Left ventricle myocardium inferior (tissue), 1 donor: ENCODE results near the gene PTGER4. TPM values are rescaled to one million over a fixed set of nuclear protein-coding genes. Genes with fewer than 3 reads are reported as not detected.

Experiments
- DNase-seq: peaks from one replicate; pipeline ENCODE4 v3.0.0-alpha.2; 2020
- H3K27ac ChIP-seq: fragments of 200-600 bp; replicated peaks from 2 replicates; pipeline ENCODE4 v1.8.0; 2021
- H3K27me3 ChIP-seq: fragments of 200-600 bp; 2 replicates; pipeline ENCODE4 v1.8.0; 2021; ENCODE audit warnings: low read depth
- H3K36me3 ChIP-seq: fragments of 200-600 bp; 2 replicates; pipeline ENCODE4 v1.8.0; 2021
- H3K4me1 ChIP-seq: fragments of 200-600 bp; 2 replicates; pipeline ENCODE4 v1.8.0; 2021
- H3K4me3 ChIP-seq: fragments of 200-600 bp; 2 replicates; pipeline ENCODE4 v1.8.0; 2021; ENCODE audit warnings: mild to moderate bottlenecking, moderate library complexity
- H3K9me3 ChIP-seq: fragments of 200-600 bp; replicated peaks from 2 replicates; pipeline ENCODE4 v1.8.0; 2021
- intact Hi-C: fragments of 100-400 bp; cut with micrococcal nuclease; formaldehyde crosslinking; loops from one replicate; pipeline ENCODE4 v1.11.0; 2022
- total RNA-seq: library from RNA; stranded (reverse); fragmentation: NEBNext Ultra II Directional; extraction: Animal tissue kit (Norgen Biotek cat#: 25700); gene quantifications from one replicate; pipeline ENCODE4 v1.2.1, GENCODE V29; 2021
- TF ChIP-seq, protein P1 (sequence below): fragments of 200-600 bp; IDR thresholded peaks from 2 replicates; pipeline ENCODE4 v1.8.0; 2021; ENCODE audit warnings: antibody characterized with exemption, mild to moderate bottlenecking, borderline replicate concordance
- donor health status: DM: no; HTN: yes; CAD: no; lungs with severe emphysema.

PTGER4 gene
- total RNA-seq, 1 donor from 2014 or later: 6.2 TPM

GRCh38 chr5:40665635-40666298 lies 13.9 kb upstream of the PTGER4 start:
- Histone ChIP-seq H3K9me3 (no peaks in the 10 kb centered on the region), H3K4me3 (no peak overlapping the region), H3K36me3 (no peaks in the 10 kb centered on the region), H3K27ac (no peak overlapping the region), H3K27me3 (no peaks in the 10 kb centered on the region), H3K4me1 (no peaks in the 10 kb centered on the region)
- intact Hi-C loops: no loop called here
- no peak for DNase-seq
- TF ChIP-seq, protein P1, sequence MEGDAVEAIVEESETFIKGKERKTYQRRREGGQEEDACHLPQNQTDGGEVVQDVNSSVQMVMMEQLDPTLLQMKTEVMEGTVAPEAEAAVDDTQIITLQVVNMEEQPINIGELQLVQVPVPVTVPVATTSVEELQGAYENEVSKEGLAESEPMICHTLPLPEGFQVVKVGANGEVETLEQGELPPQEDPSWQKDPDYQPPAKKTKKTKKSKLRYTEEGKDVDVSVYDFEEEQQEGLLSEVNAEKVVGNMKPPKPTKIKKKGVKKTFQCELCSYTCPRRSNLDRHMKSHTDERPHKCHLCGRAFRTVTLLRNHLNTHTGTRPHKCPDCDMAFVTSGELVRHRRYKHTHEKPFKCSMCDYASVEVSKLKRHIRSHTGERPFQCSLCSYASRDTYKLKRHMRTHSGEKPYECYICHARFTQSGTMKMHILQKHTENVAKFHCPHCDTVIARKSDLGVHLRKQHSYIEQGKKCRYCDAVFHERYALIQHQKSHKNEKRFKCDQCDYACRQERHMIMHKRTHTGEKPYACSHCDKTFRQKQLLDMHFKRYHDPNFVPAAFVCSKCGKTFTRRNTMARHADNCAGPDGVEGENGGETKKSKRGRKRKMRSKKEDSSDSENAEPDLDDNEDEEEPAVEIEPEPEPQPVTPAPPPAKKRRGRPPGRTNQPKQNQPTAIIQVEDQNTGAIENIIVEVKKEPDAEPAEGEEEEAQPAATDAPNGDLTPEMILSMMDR: no peak

- TF ChIP-seq, protein P1: no peak
- Histone ChIP-seq H3K27me3 (no peaks in the 10 kb centered on the region), H3K9me3 (no peaks in the 10 kb centered on the region), H3K27ac (no peak overlapping the region), H3K4me1 (no peaks in the 10 kb centered on the region), H3K4me3 (no peak overlapping the region), H3K36me3 (no peaks in the 10 kb centered on the region)
- no peak for DNase-seq
- intact Hi-C loops: no loop called here
Observed at GRCh38 chr5:40666657-40667056, 13.1 kb upstream of the PTGER4 start.

DNA sequence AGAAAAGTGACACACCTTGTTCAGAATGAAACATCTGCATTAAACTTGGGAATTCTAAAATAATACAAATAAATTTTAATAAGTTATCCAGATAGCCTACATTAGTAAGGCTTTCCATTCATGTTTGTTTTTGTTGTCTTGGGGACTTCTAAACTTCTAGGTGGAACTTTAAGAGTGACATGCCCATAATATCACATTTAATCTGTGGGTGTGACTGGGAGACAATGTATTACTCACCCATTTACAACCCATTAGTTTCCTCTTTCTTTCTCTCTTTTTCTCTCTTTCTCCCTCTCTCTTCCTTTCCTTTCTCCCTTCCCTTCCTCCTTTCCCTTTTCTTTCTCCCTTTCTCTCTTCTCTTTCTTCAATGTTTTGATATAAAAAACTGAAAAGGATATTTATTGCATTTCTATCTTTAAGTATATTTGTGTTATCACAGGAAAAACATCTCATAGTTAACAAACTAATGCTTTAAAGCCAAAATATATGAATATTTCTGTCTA lies 12.5 kb upstream of the PTGER4 start:
- Histone ChIP-seq H3K36me3 (no peaks in the 10 kb centered on the region), H3K4me1 (peaks cover 5% of the 10 kb centered on the region), H3K4me3 (no peak overlapping the region), H3K27ac (no peak overlapping the region), H3K9me3 (no peaks in the 10 kb centered on the region), H3K27me3 (no peaks in the 10 kb centered on the region)
- DNase-seq: no peak
- intact Hi-C loops: no loop called here
- TF ChIP-seq, protein P1: no peak

DNA sequence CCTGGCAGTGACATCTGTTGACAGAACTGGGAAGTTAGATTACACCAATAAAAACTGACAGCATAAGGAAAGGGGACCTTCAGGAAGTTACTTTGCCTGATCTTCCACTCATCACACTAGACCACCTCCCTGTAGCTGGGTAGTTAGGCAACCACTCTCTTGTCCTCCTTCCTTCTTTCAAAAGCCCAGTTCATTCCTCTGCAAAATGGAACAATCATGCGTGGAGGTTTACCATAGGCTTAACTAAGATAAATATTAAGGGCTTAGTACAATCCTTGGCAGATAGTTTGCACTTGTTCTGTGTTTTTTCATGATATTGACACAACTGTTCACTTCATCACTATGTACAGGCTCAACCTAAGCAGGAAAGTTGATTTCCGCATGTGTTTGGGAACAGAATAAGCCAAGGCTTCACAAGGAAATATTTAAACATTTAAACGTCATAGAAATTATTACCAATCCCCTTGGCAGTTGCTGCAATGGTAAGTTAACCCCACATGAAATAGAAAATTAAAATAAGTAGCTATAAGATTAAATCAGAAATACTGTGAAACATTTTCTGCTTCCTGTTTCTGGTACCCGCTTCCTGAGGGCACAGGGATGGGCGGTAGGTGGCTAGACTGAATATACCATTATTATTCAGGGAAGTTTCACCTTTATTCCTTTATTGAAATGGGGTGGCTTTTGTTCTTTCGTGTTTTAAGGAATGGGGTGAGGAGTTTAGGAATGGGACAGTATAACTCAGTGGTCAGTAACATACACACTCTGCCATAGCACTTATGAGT lies 9.9 kb upstream of the PTGER4 start:
- Histone ChIP-seq H3K27ac (no peak overlapping the region), H3K36me3 (no peaks in the 10 kb centered on the region), H3K27me3 (peaks cover 3% of the 10 kb centered on the region), H3K4me1 (peaks cover 12% of the 10 kb centered on the region), H3K4me3 (no peak overlapping the region), H3K9me3 (no peaks in the 10 kb centered on the region)
- TF ChIP-seq, protein P1: no peak
- intact Hi-C loops: loop anchor here (10.0 kb wide), 1 partner anchor 265 kb away; no protein-coding TSS in a partner anchor
- no peak for DNase-seq

DNA sequence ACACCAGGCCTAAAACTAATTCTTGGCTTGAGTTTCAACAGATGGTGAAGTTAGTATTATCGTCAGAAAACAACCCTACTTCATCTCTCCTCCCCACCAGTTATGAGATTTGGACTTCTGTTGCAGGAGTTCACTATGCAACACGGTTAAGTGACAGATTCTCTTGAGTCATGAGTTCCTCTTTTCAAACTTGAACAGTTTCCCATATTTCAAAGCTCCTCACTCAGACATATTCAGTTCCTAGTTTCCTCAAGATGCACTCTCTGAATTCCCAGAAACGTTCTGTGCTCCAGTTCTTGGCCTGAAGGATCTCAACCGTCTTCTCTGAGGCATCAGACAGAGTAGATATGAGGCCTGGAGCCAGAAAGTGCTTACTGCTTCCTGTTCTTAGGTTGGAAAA lies 7.3 kb upstream of the PTGER4 start:
- DNase-seq: no peak
- TF ChIP-seq, protein P1: no peak
- intact Hi-C loops: loop anchor here (10.0 kb wide), 1 partner anchor 268 kb away; no protein-coding TSS in a partner anchor
- H3K27me3 ChIP-seq: peaks cover 4% of the 10 kb centered on the region
- H3K27ac ChIP-seq: peak overlapping the region; percentile 55
- H3K4me1 ChIP-seq: peaks cover 26% of the 10 kb centered on the region
- H3K36me3 ChIP-seq: no peaks in the 10 kb centered on the region
- H3K9me3 ChIP-seq: no peaks in the 10 kb centered on the region
- H3K4me3 ChIP-seq: no peak overlapping the region
